K562 (cell line): ENCODE results near the gene LAMTOR4.

Source experiments
- CBFB ChIP-seq: sonication (generic); formaldehyde crosslinking; IDR thresholded peaks from 2 replicates; pipeline ENCODE4 v1.4.0; 2020; ENCODE audit warnings: mild to moderate bottlenecking, missing genetic modification reagents
- CTCF ChIP-seq, 3 experiments: IDR thresholded peaks in 2 of 3; conservative IDR thresholded peaks in 1 of 3; 2 replicates each; pipeline ENCODE4 v1.5.1; 2011 to 2012; ENCODE audit warnings: low read length in 3 of 3, mild to moderate bottlenecking in 3 of 3, control low read depth in 2 of 3, improper control_type of control experiment in 1 of 3, inconsistent platforms in 1 of 3, low read depth in 1 of 3, mixed read lengths in 1 of 3, moderate library complexity in 1 of 3; ENCODE audit not compliant: insufficient read depth in 2 of 3
- MTA2 ChIP-seq: fragments of 450-650 bp; IDR thresholded peaks from 2 replicates; pipeline ENCODE4 v1.6.1; 2016; ENCODE audit warnings: low read depth
- MYNN ChIP-seq, 2 experiments: sonication (generic); formaldehyde crosslinking in 1 of 2; IDR thresholded peaks; 2 replicates each; pipeline versions ENCODE4 v1.5.0 to v1.6.1; 2016 to 2020; ENCODE audit warnings: antibody characterized with exemption in 1 of 2, missing genetic modification reagents in 1 of 2
- NFE2L1 ChIP-seq: fragments of 450-650 bp; IDR thresholded peaks from 2 replicates; pipeline ENCODE4 v1.6.1; 2016; ENCODE audit warnings: missing genetic modification characterization, low read depth, mild to moderate bottlenecking, missing compliant biosample characterization, moderate library complexity, borderline replicate concordance
- NR2C2 ChIP-seq, 2 experiments: fragments of 200-800 bp in 1 of 2; sonication (Bioruptor generic) in 1 of 2; sonication (generic) in 1 of 2; formaldehyde crosslinking in 1 of 2; IDR thresholded peaks; 2 replicates each; pipeline versions ENCODE4 v1.6.1 to v1.8.0; 2016 to 2022; ENCODE audit warnings: mild to moderate bottlenecking in 1 of 2, missing compliant biosample characterization in 1 of 2, missing genetic modification characterization in 1 of 2, missing genetic modification reagents in 1 of 2
- POLR2A ChIP-seq: fragments of 450-650 bp; conservative IDR thresholded peaks from 2 replicates; pipeline ENCODE4 v1.6.1; 2016
- PTRF ChIP-seq: fragments of 450-650 bp; IDR thresholded peaks from 2 replicates; pipeline ENCODE4 v1.6.1; 2016; ENCODE audit warnings: mild to moderate bottlenecking, missing genetic modification characterization, missing compliant biosample characterization
- SP1 ChIP-seq: sonication (generic); formaldehyde crosslinking; IDR thresholded peaks from 2 replicates; pipeline ENCODE4 v1.8.1; 2022; ENCODE audit warnings: mild to moderate bottlenecking, missing genetic modification reagents
- USF2 ChIP-seq: sonication (generic); formaldehyde crosslinking; IDR thresholded peaks from 2 replicates; pipeline ENCODE4 v1.5.0; 2020; ENCODE audit warnings: missing genetic modification reagents
- ZNF217 ChIP-seq: sonication (generic); formaldehyde crosslinking; IDR thresholded peaks from 2 replicates; pipeline ENCODE4 v1.8.0; 2022; ENCODE audit warnings: mild to moderate bottlenecking, missing genetic modification reagents

- TF ChIP-seq CTCF (IDR thresholded peaks at IDR 0.05 in 2 of 3, conservative IDR thresholded peaks at IDR 0.05 in 1 of 3; ENCODE audit: insufficient read depth in 2 of 3, low read depth in 1 of 3, low read length in 3 of 3) (no peak), MYNN (IDR thresholded peaks at IDR 0.05) (no peak), MYNN (CRISPR knock-in tag; IDR thresholded peaks at IDR 0.05) (no peak), POLR2A (peak; percentile 49), CBFB (CRISPR knock-in tag) (no peak), PTRF (tag) (no peak), MTA2 (no peak), USF2 (CRISPR knock-in tag) (no peak), NFE2L1 (no peak), NR2C2 (CRISPR knock-in tag; IDR thresholded peaks at IDR 0.05) (no peak), NR2C2 (tag; IDR thresholded peaks at IDR 0.05) (no peak), ZNF217 (CRISPR knock-in tag) (no peak), SP1 (CRISPR knock-in tag) (no peak)
These were observed 5.2 kb downstream of the LAMTOR4 start for GRCh38 chr7:100153708-100154535.
